HG03469 (cell line): ENCODE measurements around the gene AGFG2.
"Not testable (repeated sequence)": the region's sequence is repeated elsewhere in the genome, so short reads cannot be mapped to it uniquely, and the experiment has no call there.

Experiments used
- ATAC-seq: cut with Tn5 transposase; IDR thresholded peaks from one replicate; pipeline ENCODE4 v1.9.1; 2021; ENCODE audit warnings: mild to moderate bottlenecking, moderate library complexity, moderate number of reproducible peaks; ENCODE audit not compliant: unreplicated experiment

Gene AGFG2

GRCh38 chr7:100519580-100519979, 19.4 kb upstream of the AGFG2 start:
- no peak for ATAC-seq

DNA sequence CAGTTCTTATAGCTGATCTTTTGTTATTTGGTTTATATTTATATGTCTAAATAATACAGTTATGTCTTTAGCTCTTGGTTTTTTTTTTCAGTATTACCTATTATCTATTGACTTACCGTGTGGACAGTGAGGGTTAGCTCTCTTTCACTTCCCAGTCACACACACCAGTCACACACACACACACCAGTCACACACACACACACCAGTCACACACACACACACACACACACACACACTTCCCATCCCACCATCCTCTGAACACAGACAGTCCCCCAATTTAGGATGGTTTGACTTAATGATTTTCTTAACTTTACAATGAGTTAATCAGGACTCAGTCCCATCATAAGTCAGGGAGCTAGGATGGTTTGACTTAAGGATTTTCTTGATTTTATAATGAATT, 18.9 kb upstream of the AGFG2 start:
- no peak for ATAC-seq

- no peak for ATAC-seq
Measured at GRCh38 chr7:100521076-100521475, 17.9 kb upstream of the AGFG2 start.

- ATAC-seq: not testable (repeated sequence)
Measured at GRCh38 chr7:100521909-100522593, 17.0 kb upstream of the AGFG2 start.

DNA sequence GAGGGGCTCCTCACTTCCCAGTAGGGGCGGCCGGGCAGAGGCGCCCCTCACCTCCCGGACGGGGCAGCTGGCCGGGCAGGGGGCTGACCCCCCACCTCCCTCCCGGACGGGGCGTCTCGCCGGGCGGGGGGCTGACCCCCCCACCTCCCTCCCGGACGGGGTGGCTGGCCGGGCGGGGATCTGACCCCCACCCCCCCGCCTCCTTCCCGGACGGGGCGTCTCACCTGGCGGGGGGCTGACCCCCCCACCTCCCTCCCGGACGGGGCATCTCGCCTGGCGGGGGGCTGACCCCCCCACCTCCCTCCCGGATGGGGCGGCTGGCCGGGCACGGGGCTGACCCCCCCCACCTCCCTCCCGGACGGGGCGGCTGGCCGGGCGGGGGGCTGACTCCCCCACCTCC, 15.8 kb upstream of the AGFG2 start:
- ATAC-seq: not testable (repeated sequence)

DNA sequence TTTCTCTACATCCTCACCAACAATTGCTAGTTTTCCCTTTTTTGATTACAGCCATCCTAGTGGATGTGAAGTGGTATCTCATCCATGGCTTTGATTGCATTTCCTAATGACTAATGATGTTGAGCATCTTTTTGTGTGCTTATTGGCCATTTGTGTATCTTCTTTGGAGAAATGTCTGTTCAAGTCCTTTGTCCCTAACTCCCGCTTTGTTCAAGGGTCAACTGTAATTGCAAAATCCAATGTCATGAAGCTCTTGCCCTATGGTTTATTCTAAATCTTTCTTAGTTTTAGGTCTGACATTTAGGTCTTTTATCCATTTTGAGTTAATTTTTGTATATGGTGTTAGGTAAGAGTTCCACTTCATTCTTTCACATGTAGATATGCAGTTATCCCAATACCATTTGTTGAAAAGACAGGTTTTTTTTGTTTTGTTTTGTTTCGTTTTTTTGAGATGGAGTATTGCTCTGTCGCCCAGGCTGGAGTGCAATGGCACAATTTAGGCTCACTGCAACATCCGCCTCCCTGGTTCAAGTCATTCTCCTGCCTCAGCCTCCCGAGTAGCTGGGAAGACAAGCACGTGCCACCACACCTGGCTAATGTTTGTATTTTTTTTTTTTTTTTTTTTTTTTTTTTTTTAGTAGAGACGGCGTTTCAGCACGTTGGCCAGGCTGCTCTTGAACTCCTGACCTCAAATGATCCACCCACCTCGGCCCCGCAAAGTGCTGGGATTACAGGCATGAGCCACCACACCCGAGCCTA, 10.7 kb upstream of the AGFG2 start:
- ATAC-seq: not testable (repeated sequence)

DNA sequence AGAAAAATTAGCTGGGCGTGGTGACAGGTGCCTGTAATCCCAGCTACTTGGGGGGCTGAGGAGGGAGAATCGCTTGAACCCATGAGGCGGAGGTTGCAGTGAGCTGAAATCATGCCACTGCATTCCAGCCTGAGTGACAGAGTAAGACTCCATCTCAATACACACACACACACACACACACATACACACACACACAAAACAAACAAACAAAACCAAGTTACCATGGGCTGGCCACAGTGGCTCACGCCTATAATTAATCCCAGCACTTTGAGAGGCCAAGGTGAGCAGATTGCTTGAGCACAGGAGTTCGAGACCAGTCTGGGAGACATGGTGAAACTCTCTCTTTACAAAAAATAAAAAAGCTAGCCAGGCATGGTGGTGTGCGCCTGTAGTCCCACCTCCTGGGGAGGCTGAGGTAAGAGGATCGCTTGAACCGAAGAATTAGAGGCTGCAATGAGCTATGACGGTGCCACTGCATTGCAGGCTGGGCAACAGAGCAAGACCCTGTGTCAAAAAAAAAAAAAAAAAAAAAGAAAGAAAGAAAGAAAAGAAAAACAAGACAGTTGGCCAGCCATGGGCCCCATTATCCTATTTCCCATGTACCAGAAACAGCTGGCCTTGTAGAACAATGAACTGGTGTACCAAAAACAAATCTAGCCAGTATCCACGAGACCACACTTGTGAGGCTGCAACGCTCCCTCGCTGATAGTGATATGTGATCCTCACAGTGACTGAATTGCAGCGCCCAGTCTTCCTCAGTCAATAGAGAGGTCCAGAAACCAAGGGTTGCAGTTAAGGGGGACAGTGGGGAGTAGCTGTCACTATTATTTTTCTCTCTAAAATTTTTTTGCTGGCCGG, 6.6 kb upstream of the AGFG2 start:
- ATAC-seq: no peak

DNA sequence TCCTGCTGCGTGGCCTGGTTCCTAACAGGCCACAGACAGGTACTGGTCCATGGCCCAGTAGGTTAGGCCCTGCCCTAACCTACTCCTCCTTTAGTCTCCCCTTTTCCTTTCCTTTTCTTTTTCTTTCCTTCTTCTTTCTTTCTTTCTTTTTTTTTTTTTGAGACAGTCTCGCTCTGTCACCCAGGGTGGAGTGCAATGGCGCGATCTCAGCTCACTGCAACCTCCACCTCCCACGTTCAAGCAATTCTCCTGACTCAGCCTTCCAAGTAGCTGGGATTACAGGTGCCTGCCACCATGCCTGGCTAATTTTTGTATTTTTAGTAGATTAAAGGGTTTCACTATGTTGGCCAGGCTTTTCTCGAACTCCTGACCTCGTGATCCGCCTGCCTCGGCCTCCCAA, 3.0 kb upstream of the AGFG2 start:
- not testable (repeated sequence) for ATAC-seq

DNA sequence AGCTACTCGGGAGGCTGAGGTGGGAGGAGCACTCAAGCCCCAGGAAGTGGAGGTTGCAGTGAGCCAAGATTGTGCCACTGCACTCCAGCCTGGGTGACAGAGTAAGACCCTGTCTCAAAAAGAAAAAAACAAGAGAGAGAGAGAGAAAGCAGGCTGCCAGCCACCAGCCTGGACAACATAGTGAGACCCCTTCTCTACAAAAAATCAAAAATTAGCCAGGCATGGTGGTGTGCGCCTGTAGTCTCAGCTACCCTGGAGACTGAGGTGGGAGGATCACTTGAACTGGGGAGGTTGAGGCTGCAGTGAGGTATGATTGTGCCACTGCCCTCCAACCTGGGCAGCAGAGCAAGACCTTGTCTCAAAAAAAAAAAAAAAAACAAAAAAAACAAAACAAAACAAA, 2.3 kb upstream of the AGFG2 start:
- not testable (repeated sequence) for ATAC-seq

GRCh38 chr7:100538348-100538653, 702 bp upstream of the AGFG2 start:
- ATAC-seq: no peak

DNA sequence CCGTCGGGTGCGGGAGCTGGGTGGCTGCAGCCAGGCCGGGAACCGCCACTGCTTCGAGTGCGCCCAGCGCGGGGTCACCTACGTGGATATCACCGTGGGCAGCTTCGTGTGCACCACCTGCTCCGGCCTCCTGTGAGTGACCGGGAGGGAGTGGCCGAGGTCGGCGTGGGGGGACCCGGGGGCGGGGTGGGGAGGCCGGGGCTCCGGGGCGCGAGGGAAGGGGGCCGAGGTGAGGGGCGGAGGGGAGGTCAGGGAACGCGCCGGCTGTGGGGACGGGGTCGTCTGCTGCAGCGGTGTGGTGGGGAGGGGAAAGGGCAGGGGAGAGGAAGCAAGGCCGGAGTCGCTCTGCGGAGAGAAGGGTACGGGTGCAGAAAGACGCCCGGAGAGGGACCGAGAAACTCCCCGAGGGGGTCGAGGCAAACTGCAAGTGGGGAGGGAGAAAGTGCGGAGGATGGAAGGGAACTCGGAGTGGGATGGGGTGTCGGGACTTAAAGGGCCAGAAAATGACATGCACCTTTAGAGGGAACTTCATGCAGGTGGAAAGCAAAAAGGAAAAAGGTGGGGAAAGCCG, 518 bp downstream of the AGFG2 start:
- no peak for ATAC-seq

DNA sequence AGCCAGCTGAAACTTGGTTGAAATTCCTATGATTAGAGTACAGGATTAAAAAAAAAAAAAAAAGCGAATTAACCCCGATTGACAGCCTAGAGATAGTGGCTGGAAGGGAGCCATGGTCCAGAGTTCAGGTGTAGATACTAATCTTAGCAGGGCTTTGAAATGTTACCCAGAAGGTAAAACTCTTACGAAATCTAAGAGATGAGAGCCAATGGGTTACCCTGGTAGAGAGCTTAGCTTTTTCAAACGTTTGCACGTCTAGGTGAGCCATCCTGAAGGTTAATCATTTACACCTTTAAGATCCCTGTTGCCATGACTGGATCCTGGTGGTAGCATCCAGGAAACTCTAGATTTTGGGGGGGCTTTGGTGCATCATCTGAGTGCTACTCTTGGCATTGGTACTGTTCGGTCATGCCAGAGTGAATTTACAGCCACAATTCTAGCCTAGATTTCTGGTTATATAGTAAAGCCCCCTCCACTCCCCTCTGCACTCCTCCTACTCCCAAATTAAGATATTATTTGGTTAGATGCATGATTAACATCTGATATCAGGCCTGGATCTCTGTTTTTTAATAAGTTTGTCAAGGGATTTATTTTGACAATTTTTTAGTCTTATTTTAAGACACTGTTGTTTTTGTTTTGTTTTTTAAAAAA, 1.2 kb downstream of the AGFG2 start:
- ATAC-seq: no peak

GRCh38 chr7:100541309-100541708, 2.3 kb downstream of the AGFG2 start:
- not testable (repeated sequence) for ATAC-seq

DNA sequence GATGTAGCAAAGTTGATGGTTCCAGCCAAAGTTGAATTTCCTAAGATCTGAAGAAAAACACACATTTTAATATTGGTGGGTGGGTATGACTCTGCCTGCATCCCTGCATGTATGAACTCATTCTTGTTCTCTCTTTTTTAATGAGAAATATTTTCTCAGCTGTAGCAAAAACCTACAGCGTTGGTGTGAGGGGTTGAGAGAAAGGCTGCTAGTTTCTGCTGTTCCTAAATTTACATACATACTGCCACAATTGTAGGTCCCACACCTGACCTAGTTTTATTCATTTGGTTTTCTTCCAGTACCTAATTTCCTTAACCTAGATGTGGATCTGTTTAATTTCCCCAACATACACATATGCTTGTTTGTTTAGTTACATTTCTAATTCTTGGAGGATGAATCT, 4.6 kb downstream of the AGFG2 start:
- no peak for ATAC-seq

DNA sequence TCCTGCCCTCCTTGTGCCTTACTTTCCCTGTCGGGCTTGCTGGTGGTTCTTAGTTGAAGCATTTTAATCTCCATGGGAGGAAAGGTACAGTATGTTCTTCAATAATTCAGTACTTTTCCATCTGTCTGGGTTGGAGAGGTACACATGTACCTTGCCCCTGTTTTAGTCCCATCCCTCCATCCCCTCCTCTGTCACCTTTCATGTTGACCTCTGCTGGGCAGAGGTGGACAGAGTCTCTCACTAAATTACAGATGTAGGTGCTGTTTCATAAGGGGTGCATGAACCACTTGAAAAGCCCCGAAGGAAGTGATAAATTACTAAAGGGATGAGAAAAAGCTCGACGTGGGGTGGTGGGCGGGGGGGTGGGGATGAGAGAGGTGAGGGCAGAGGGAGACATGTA, 5.4 kb downstream of the AGFG2 start:
- ATAC-seq: no peak

DNA sequence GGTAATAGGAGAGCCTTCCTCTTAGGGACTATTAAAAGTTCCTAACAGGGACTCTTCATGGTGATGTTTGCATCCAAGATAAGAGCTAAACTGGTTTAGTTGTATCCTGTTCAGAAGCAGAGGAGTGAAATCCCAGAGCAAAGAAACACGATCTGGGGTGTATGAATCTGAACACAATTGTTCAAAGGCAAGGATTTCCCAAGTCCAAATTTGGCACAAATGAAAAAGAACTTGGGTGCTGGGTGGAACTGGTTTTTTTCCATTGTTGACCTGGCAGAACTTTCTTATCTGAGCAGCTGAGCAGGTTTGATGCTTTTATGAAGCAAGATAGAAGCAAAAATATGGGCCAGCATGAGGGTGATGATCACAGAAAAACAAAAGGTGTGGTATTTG, 6.0 kb downstream of the AGFG2 start:
- no peak for ATAC-seq

DNA sequence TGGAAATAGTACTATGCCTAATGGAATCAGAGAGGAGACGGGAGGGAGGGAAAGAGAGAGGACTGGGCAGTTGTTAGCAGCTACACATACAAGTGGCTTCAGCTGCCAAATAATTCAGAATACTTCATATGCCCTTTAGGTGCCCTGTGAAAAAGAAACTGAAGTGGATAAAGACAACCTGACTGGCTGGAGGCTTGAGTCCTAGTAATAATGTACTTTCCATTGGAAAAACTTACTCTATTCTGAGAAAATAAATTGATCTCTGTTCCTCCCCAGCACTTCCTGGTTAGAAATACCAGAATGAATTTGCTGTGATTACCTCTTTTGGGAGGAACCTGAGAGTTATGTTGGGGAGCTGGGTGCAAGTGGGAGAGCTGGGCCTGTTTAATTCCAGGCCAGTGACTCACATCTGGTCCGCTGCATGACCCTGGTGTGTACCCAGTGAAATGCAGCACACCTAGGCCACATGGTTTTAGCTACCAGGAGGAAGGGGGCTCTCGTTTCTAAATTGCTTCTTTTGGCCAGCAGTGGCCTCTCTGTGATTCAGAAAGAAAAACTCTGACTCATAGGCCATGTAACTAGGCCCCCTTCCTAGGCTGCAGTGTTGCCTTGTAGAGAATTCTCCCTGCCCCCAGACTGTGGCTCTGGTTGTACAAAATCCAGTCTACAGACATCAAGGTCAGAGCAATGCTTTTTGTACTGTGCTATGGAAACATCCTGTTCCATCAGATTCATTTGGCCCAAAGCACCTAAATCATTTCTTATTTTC, 6.5 kb downstream of the AGFG2 start:
- no peak for ATAC-seq

GRCh38 chr7:100546129-100546925, 7.3 kb downstream of the AGFG2 start:
- no peak for ATAC-seq
